Neural progenitor cell (in vitro differentiated cells): ENCODE measurements around the gene EDAR. TPM values are rescaled to one million over a fixed set of nuclear protein-coding genes. Genes with fewer than 3 reads are reported as not detected.
A peak's percentile ranks its signal among the peaks of the same experiment; 100 is the strongest.

Experiments used
- DNase-seq: peaks from one replicate; pipeline ENCODE4 v3.0.0-alpha.2; 2016; ENCODE audit warnings: low spot score
- H2AFZ ChIP-seq: fragments of 200-600 bp; sonication (generic); replicated peaks from 2 replicates; pipeline ENCODE4 v1.6.1; 2016; ENCODE audit warnings: antibody characterized with exemption
- H3F3A ChIP-seq: fragments of 200-600 bp; sonication (generic); 2 replicates; pipeline ENCODE4 v1.6.1; 2016; ENCODE audit warnings: antibody characterized with exemption, low read depth
- H3K27ac ChIP-seq: fragments of 200-600 bp; sonication (generic); 2 replicates; pipeline ENCODE4 v1.5.1; 2016; ENCODE audit warnings: mild to moderate bottlenecking
- H3K27me3 ChIP-seq: fragments of 200-600 bp; sonication (generic); 2 replicates; pipeline ENCODE4 v1.6.1; 2016; ENCODE audit warnings: mild to moderate bottlenecking, moderate library complexity
- H3K36me3 ChIP-seq: fragments of 200-600 bp; sonication (generic); 2 replicates; pipeline ENCODE4 v1.5.1; 2016
- H3K4me1 ChIP-seq: fragments of 200-600 bp; sonication (generic); 2 replicates; pipeline ENCODE4 v1.6.1; 2016; ENCODE audit warnings: mixed run types
- H3K4me2 ChIP-seq: fragments of 200-600 bp; sonication (generic); 2 replicates; pipeline ENCODE4 v1.6.1; 2016
- H3K4me3 ChIP-seq: fragments of 200-600 bp; sonication (generic); 2 replicates; pipeline ENCODE4 v1.5.1; 2016
- H3K79me2 ChIP-seq: fragments of 200-600 bp; sonication (generic); 2 replicates; pipeline ENCODE4 v1.6.1; 2016; ENCODE audit warnings: low read depth
- H3K9ac ChIP-seq: fragments of 200-600 bp; sonication (generic); 2 replicates; pipeline ENCODE4 v1.6.1; 2016
- H3K9me3 ChIP-seq: fragments of 200-600 bp; sonication (generic); 2 replicates; pipeline ENCODE4 v1.5.1; 2016; ENCODE audit warnings: low read depth
- H4K20me1 ChIP-seq: fragments of 200-600 bp; sonication (generic); 2 replicates; pipeline ENCODE4 v1.6.1; 2016; ENCODE audit warnings: low read depth
- H3K27ac Mint-ChIP-seq: 3 replicates; pipeline ENCODE4 v1.8.0; 2021; ENCODE audit warnings: mixed read lengths
- H3K27me3 Mint-ChIP-seq: 2 replicates; pipeline ENCODE4 v1.8.0; 2022; ENCODE audit warnings: low read depth, mild to moderate bottlenecking, inconsistent platforms, moderate library complexity, mixed read lengths; ENCODE audit not compliant: insufficient read depth
- H3K36me3 Mint-ChIP-seq: 3 replicates; pipeline ENCODE4 v1.8.0; 2021; ENCODE audit warnings: mixed read lengths
- H3K4me1 Mint-ChIP-seq: 3 replicates; pipeline ENCODE4 v1.8.0; 2021; ENCODE audit warnings: mixed read lengths
- H3K4me3 Mint-ChIP-seq: 3 replicates; pipeline ENCODE4 v1.8.0; 2021; ENCODE audit warnings: mild to moderate bottlenecking, moderate library complexity, mixed read lengths
- H3K9me3 Mint-ChIP-seq: 3 replicates; pipeline ENCODE4 v1.8.0; 2020; ENCODE audit warnings: mixed read lengths
- EZH2 ChIP-seq: fragments of 200-600 bp; sonication (generic); IDR thresholded peaks from 2 replicates; pipeline ENCODE4 v1.6.1; 2017; ENCODE audit warnings: antibody characterized with exemption, mild to moderate bottlenecking, moderate library complexity
- EZH2phosphoT487 ChIP-seq: fragments of 200-600 bp; sonication (generic); IDR thresholded peaks from 2 replicates; pipeline ENCODE4 v1.6.1; 2017; ENCODE audit warnings: antibody characterized with exemption
- total RNA-seq: library from RNA; depleted of rRNA; stranded (reverse); fragments of >200 nt; gene quantifications from 2 replicates; pipeline ENCODE4 v1.2.3, GENCODE V29; 2015; ENCODE audit warnings: low replicate concordance
- TF ChIP-seq, protein P1 (sequence below): fragments of 200-600 bp; sonication (generic); IDR thresholded peaks from 2 replicates; pipeline ENCODE4 v1.5.1; 2017; ENCODE audit warnings: antibody characterized with exemption, mild to moderate bottlenecking

The EDAR gene
- total RNA-seq, 1 donor from 2014 or later = not detected

DNA sequence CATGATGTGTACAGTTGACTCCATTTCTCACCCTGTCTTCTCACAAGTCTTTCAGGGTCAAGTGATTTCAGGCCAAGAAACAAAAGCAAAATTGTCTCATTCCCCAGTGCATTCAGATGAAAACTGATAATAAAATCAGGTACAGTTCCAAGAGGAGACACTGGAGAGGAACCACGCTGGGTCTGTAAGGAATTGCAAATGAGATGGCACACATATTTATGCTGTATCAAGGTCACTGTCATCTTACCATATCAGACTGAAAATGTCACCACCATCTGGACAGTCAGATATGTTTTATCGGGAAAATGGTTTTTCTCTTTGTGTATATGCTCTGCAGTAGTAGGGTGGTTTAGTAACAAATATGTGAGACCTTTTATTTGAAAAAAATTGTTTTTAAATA is 110.7 kb downstream of the EDAR start:
- no peaks in the 10 kb centered on the region for H3K27me3 Mint-ChIP-seq
- Histone ChIP-seq H3K27ac (no peak overlapping the region), H4K20me1 (no peaks in the 10 kb centered on the region), H3K4me1 (no peaks in the 10 kb centered on the region), H3K79me2 (no peaks in the 10 kb centered on the region), H3K36me3 (peaks cover 16% of the 10 kb centered on the region), H3K27me3 (no peaks in the 10 kb centered on the region), H2AFZ (no peak overlapping the region), H3K9ac (no peak overlapping the region), H3F3A (no peaks in the 10 kb centered on the region), H3K4me3 (no peak overlapping the region), H3K4me2 (no peak overlapping the region), H3K9me3 (peaks cover 12% of the 10 kb centered on the region)
- no peaks in the 10 kb centered on the region for H3K4me1 Mint-ChIP-seq
- H3K27ac Mint-ChIP-seq = no peak overlapping the region
- peaks cover 58% of the 10 kb centered on the region for H3K36me3 Mint-ChIP-seq
- DNase-seq = no peak
- TF ChIP-seq, protein P1, sequence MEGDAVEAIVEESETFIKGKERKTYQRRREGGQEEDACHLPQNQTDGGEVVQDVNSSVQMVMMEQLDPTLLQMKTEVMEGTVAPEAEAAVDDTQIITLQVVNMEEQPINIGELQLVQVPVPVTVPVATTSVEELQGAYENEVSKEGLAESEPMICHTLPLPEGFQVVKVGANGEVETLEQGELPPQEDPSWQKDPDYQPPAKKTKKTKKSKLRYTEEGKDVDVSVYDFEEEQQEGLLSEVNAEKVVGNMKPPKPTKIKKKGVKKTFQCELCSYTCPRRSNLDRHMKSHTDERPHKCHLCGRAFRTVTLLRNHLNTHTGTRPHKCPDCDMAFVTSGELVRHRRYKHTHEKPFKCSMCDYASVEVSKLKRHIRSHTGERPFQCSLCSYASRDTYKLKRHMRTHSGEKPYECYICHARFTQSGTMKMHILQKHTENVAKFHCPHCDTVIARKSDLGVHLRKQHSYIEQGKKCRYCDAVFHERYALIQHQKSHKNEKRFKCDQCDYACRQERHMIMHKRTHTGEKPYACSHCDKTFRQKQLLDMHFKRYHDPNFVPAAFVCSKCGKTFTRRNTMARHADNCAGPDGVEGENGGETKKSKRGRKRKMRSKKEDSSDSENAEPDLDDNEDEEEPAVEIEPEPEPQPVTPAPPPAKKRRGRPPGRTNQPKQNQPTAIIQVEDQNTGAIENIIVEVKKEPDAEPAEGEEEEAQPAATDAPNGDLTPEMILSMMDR = no peak
- TF ChIP-seq EZH2 (no peak), EZH2phosphoT487 (no peak)
- no peak overlapping the region for H3K4me3 Mint-ChIP-seq
- H3K9me3 Mint-ChIP-seq = peaks cover 37% of the 10 kb centered on the region

DNA sequence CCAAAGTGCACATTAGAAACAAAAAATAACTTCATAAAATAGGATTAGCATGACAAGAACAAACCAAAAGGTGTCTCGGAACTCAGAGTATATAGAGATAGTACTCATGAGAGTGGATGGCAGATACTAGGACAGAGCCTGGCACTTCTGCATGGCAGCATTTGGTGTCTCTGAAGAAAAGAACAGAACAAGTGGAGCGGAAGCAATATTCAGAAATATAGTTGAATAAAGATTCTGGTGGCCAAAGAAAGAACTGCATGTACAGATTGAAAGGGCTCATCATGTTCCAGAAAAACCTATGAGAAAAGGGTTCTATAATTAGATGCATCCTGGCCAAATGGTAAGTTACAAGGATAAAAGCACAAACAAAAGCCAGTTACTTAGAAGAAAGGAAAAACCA is 111.5 kb downstream of the EDAR start:
- H4K20me1 ChIP-seq = no peaks in the 10 kb centered on the region
- no peak overlapping the region for H3K27ac ChIP-seq
- H3K36me3 Mint-ChIP-seq = peaks cover 57% of the 10 kb centered on the region
- no peaks in the 10 kb centered on the region for H3F3A ChIP-seq
- H3K9ac ChIP-seq = no peak overlapping the region
- peaks cover 33% of the 10 kb centered on the region for H3K9me3 Mint-ChIP-seq
- H3K79me2 ChIP-seq = no peaks in the 10 kb centered on the region
- no peak overlapping the region for H3K4me3 ChIP-seq
- no peaks in the 10 kb centered on the region for H3K27me3 ChIP-seq
- no peaks in the 10 kb centered on the region for H3K27me3 Mint-ChIP-seq
- no peak overlapping the region for H3K4me3 Mint-ChIP-seq
- peaks cover 19% of the 10 kb centered on the region for H3K36me3 ChIP-seq
- TF ChIP-seq EZH2 = no peak
- TF ChIP-seq, protein P1 = peak; percentile 3
- H3K4me1 ChIP-seq = no peaks in the 10 kb centered on the region
- peaks cover 6% of the 10 kb centered on the region for H3K9me3 ChIP-seq
- no peak overlapping the region for H2AFZ ChIP-seq
- H3K4me2 ChIP-seq = no peak overlapping the region
- no peak overlapping the region for H3K27ac Mint-ChIP-seq
- no peaks in the 10 kb centered on the region for H3K4me1 Mint-ChIP-seq
- no peak for DNase-seq

DNA sequence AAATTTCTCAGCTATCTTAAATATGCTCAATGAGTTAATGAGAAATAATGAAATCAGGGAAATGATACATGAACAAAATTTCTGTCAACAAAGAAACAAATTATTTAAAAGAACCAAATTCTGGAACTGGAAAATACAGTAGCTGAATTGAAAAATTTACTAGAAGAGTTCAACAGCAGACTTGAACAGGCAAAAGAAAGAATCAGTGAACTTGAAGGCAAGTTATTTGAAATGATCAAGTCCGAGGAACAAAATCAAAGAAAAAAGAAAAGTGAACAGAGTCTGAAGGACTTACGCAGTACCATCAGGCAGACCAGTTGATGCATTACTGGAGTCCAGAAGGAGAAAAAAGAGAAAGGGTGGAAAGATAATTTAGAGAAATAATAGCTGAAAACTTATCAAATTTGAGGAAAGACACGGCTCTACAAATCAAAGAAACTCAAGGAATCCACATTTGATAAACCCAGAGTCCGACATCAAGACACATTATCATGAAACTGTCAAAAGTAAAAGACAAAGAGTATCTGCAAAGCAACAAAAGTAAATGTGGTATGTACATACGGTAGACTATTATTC is 118.9 kb downstream of the EDAR start:
- TF ChIP-seq EZH2 (no peak), EZH2phosphoT487 (no peak)
- TF ChIP-seq, protein P1 = no peak
- H3K4me3 Mint-ChIP-seq = no peak overlapping the region
- H3K4me1 Mint-ChIP-seq = no peaks in the 10 kb centered on the region
- no peaks in the 10 kb centered on the region for H3K27me3 ChIP-seq
- H3K9me3 ChIP-seq = no peaks in the 10 kb centered on the region
- H2AFZ ChIP-seq = no peak overlapping the region
- no peak overlapping the region for H3K4me2 ChIP-seq
- no peak overlapping the region for H3K4me3 ChIP-seq
- H3K9ac ChIP-seq = no peak overlapping the region
- H3K36me3 ChIP-seq = peaks cover 3% of the 10 kb centered on the region
- no peak overlapping the region for H3K27ac ChIP-seq
- H3K36me3 Mint-ChIP-seq = peaks cover 76% of the 10 kb centered on the region
- no peaks in the 10 kb centered on the region for H3F3A ChIP-seq
- H3K79me2 ChIP-seq = no peaks in the 10 kb centered on the region
- no peaks in the 10 kb centered on the region for H4K20me1 ChIP-seq
- H3K27ac Mint-ChIP-seq = no peak overlapping the region
- no peaks in the 10 kb centered on the region for H3K4me1 ChIP-seq
- DNase-seq = no peak
- no peaks in the 10 kb centered on the region for H3K27me3 Mint-ChIP-seq
- H3K9me3 Mint-ChIP-seq = peaks cover 35% of the 10 kb centered on the region
